SW480 (cell line): ENCODE results near the gene CCL22.
"Not testable (repeated sequence)": the region's sequence is repeated elsewhere in the genome, so short reads cannot be mapped to it uniquely, and the experiment has no call there.

ENCODE experiments used
- DNase-seq: peaks from one replicate; pipeline ENCODE4 v3.0.0-alpha.2; 2016; ENCODE audit warnings: low spot score

The CCL22 gene

DNA sequence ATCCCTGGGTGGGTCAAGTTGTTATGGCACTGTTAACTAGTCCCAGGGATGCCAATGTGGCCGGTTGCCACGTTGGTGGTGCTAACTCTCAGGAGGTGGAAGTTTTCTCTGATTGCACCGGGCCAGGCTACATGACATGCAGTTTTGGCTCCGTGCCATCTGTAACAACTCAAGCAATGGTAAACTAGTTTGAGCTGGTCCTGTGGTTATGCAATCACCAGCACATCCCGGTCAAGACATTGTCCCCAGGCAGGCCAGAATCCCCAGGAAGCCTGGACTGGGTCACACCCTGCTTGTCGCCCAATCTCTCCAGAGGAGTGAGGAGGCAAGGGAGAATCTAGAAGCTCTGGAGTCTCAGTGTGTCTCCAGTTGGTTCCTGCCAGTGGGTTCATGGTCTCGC, 35.9 kb downstream of the CCL22 start:
- no peak for DNase-seq

DNA sequence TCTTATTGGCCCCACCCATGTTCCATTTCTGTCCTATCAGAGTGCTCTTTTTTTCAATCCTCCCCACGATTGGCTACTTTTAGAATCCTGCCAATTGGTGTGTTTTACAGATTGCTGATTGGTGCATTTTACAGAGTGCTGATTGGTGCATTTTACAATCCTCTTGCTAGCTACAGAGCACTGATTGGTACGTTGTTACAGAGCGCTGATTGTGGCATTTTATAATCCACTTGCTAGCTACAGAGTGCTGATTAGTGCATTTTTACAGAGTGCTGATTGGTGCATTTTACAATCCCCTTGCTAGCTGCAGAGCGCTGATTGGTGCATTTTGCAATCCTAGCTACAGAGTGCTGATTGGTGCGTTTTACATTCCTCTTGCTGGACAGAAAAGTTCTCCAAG, 36.4 kb downstream of the CCL22 start:
- no peak for DNase-seq

DNA sequence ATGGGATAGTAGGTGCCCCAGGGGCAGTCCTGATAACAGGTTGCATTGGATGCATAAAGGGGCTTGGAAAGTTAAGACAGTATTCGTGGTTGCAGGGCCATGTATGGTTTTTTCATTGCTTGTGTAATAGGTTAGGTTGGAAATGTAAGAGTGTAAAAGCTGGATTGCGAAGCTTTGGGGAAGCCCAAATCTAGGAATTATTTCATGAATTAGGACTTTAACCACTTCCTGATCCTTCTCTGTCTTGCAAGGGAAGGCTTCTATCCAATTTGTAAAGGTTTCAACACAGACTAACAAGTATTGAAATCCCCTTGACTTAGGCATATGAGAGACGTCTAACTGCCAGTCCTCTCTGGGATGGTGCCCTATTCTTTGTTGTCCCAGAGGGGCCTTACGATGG, 38.2 kb downstream of the CCL22 start:
- no peak for DNase-seq

DNA sequence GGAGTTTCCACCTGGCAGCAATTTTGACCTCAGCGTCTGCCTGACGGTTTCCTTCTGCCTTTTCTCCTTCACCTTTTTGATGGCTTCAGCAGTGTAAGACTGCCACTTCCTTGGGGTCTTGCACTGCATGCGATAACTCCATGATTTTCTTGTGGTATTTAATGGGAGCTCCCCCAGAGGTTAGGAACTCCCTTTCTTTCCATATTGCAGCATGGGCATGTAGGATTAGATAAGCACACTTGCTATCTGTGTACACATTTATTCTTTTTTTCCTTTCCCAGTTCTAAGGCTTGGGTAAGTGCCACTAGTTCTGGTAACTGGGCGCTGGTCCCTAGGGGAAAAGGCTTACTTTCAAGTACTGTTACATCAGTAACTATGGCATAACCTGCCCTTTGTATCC, 38.9 kb downstream of the CCL22 start:
- DNase-seq, result not testable (repeated sequence)

DNA sequence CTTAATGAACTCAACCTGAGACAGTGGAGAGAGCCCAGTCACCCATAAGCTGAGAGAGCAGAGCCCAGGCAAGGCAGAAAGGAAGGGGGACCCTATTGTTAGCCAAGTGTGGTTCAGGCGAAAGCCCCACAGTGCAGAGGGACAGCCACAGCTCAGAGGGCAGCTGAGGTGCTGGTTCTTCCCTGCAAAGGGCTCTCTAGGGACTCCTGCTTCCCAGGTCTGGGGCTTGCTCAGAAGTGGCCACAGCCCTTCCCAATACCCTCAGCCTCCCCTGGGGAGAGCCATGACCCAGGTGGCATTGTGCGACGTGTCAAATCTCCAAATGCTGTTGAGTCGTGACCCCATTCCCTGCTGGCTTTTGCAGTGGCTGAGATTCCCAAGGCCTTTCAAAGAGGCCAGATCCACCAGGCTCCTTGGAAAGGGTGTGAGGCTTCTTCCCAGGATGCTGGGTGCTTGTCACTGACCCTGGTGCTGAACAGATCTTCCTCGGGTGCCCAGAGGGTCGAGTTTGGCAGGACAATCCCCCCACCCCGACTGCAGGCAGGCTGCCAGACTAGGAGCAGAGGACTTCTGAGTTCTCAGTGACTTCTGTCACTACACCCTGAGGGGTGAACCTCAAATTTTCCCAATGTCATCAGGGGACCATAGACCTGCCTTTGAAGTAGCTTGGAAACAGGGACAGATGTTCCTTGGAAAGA, 43.5 kb downstream of the CCL22 start:
- no peak for DNase-seq

DNA sequence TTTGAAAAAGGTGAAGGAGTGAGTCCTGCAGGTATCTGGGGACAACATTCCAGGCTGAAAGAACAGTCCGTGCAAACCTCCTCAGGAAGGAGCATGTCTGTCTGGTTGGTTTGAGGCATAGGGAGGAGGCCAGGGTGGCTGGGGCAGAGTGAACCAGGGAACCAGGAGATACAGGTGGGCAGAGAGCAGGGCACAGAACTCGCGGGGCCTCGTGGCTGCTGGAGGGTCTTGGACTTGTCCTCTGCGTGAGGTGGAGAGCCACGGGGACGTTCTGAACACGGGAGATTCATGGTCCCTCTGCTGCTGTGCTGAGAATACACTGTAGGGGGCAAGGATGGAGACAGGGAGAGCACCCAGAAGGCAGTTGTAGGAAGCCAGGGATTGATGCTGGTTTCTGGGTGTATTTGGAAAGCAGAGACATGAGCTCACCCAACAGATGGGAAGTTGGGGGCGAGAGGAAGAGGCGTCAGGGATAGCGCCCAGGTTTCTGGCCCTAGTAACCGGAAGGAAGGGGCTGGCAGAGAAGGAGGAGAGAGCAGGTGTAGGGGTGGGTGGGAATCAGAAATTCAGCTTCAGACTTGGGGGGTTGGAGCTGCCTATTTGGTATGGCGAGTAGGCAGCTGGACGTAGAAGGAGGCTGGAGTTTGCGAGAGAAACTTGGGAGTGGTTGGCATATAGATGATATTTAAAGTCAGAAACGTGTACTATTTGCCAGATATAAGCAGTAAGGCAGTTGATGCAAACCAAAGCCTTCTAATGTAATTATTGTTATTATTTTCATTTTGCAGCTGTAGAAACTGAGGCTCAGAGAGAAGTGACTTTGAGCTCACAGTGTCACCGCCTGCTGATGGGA, 45.6 kb downstream of the CCL22 start, which contains the start of gene CCL17:
TSS of gene CCL17 (plus strand) at position 803 of the 853 bp plus-strand sequence. CDS start 9,166 bp downstream, outside the sequence.
- no peak for DNase-seq

DNA sequence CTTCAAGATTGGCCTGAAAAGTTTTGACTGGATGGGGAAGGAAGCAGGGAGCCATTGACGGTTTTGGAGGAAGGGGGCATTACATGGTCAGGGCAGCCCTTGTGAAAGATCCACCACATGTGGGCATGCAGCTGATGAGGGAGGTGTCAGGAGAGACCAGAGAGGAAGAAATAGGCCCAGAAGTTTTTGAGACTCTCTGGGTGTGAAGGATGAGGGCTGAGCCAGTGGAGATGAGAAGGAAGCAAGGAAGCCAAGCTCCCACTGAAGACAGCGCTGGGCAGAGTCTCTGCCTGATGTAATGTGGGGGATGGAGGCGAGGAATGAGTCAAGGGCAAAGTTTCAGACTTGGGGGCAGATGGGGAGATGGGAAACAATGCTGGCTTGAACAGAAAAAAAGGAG, 46.5 kb downstream of the CCL22 start:
- DNase-seq, result no peak

DNA sequence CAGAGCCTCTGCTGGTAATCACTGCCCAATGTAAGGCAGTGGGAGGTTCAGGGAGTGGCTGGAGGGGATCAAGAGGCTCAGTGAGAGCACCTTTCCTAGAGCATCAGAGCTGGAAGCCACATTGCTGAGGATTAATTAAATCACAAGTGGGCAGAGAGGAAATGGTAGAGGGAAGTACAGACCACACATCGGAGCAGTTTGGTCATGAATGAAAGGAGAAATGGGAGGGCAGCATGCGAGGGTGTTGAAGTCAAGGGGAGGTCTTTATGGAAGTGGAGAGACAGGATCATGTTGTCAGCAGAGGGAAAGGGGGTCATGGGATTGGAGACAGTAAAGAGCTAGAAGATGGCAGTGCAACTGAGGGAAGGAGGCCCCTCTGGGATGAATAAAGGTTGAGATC, 48.3 kb downstream of the CCL22 start:
- no peak for DNase-seq

DNA sequence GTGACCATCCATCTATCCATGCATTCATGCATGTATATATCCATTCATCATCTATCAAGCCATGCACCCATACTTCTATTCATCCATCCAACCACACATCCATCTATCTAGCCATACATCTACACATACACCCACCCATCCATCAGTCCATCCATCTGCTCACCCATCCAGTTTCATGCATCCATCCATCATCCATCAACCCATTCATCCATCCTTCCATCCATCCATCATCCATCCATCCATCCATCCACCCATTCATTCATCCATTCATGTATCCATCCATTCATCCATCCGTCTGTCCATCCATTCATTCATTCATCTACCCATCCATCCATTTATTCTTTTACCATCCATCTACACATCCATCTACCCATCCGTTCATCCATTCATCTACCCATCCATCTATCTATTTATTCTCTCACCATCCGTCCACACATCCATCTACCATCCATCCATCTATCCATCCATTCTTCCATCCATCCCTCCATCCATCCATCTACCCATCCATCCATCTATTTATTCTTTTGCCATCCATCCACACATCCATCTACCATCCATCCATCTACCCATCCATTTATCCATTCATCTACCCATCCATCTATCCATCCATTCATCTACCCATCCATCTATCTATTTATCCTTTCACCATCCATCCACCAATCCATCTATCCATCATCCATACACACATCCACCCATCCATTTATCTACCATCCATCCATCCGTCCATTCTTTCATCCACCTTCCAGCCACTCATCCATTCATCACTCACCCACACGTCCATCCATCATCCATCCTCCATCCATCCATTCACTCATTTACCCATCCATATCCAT, 49.2 kb downstream of the CCL22 start:
- DNase-seq, result no peak

DNA sequence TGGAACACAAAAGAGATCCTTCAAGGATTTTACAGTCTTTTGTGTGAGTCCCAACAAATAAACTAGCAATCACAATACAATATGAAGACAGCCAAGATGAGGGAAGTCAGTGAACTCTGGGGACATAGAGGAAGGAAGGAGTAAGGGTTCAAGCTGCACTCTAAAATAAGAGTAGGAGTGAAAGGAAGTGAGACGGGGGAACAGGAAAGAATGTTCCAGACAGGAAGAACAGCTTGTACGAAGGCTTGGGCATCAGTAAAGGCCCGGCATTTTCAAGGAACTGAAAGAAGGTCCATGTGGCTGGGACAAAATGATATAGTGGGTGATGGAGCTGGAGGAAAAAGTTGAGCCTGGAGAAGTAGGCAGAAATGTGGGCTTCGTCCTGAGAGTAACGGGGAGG, 50.5 kb downstream of the CCL22 start:
- DNase-seq, result no peak

DNA sequence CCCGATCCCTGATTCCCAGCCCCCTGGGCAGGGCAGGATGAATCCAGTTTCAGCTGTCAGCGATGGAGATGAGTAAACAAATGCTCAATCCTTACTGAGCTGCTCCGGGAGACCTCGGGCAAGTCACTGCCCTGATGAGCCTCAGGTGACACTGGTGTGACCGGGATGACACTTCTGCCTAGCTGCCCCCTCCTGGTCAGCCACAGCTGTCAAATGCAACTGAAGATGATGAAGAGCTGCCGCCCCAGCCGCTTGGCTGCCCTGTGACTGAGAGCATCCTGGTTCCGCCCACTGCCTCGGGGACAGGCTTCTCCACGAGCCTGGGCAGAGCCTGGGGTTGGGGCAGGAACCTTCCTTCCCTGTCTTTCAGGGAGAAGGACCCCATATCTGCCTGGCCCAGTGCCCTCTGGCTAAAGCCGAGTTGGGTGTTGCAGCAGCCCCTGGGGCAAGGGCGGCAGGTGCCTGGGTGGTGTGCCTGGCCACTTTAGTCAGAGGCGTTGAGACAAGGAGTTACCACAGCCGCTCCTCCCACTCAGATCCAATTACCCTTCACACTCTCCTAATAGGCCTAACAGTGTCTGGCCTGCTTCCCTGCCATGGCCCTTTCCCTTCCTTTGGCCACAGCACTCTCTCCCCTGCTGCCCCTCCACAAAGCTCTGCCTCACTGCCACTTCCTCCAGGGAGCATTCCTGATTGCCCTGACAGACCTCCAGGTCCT, 51.4 kb downstream of the CCL22 start:
- no peak for DNase-seq

DNA sequence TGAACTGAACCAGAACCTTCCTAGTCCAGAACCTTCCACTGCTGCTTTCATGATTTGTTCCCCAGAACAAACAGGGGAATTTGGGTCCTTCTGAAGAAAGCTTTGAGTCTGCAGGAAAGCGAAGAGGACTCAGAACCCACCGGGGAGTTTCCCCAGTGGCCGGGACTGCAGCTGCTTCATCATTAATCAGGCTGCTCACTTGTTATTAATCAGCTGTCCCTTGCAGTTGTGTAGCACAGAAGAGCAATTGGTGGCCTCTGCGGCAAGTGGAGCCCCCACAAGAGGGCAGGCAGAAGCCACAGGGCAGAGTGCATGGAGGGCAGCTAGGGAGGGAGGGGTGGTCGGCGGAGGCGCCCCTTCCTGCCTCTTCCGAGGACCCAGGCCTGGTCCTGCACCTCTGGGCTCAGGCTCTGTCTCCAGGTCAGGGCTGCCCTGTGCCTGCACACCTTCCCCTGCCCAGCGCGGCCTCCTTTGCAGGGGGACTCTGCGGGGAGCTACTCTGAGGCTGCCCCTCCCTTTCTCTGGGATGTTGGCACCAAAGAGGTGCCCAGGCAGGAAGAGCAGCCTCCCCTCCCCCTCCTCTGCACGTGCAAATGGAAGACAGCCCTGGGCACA, 52.9 kb downstream of the CCL22 start:
- DNase-seq, result no peak

DNA sequence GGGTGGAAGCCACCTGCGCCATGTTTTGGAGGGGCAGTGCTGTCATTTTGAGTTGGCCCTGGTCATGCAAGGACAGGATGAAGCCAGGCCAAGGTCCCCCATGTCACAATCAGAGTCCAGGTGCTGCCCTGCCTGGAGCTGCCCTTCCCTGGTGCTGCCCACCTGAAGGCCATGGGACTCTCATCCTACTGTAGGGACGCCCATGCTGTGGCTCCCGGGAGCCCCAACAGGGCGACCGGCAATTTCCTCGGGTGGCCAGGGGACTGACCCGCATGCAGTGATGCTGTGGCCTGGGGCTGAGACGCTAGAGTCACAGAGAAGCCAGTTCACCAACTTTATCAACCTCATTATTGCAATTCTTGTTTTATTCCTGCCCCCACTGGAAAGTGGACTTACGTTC, 54.0 kb downstream of the CCL22 start:
- no peak for DNase-seq

DNA sequence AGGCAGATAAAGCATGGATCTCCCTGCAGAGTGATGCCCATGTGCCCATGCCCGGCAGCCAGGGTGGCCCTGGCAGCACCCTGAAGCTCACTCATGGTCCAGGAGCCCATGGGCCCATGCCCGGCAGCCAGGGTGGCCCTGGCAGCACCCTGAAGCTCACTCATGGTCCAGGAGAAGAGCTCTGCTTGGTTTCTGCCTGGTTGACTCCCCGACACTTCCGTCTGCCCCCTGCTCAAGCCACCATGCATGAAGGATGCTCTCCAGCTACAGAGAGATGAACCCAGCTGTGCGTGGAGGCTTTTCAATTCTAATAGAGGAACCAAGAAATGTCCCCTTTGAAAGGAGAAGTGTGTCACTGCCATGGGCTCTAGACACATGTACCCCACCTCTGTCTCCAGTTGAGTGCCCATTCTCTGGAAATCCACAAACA, 54.7 kb downstream of the CCL22 start:
- no peak for DNase-seq

DNA sequence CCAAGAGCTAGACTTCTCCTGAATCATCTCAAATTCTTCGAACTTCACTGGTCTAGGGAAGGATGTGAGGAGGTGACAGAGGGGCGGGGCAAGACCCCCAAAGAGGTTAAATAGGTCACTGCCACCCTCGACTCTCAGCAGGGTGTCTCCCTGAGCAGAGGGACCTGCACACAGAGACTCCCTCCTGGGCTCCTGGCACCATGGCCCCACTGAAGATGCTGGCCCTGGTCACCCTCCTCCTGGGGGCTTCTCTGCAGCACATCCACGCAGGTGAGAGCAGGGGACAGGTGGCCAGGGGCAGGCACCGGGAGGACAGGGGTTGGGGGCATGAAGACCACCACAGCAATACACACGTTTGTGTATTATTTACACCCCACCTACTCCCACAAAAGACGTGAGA, 55.1 kb downstream of the CCL22 start:
- no peak for DNase-seq
